HepG2 (cell line): ENCODE measurements around the gene IL1RAPL1. TPM values are rescaled to one million over a fixed set of nuclear protein-coding genes. Genes with fewer than 3 reads are reported as not detected.

Experiments
- ATAC-seq: fragments of 200-7000 bp; cut with Tn5 transposase; 3 replicates; pipeline ENCODE4 v1.9.1; 2020; ENCODE audit warnings: mild to moderate bottlenecking, moderate library complexity
- BruUV-seq: library from RNA; stranded (reverse); fragments of 400-500 nt; replicated peaks from 2 replicates; lab custom pipeline; 2021; lab: Mats Ljungman, UMichigan
- CTCF ChIA-PET: fragments of 300-600 bp; formaldehyde crosslinking; extraction: SDS; loops from one replicate; lab custom pipeline; 2021; ENCODE audit warnings: low total read pairs, inconsistent platforms, low intra/inter-chr PET ratio; lab: Yijun Ruan, JAX
- POLR2A ChIA-PET: fragments of 350-600 bp; sonication (Branson Sonifier 250); formaldehyde crosslinking; loops from one replicate; lab custom pipeline; 2020; ENCODE audit warnings: antibody characterized with exemption, inconsistent platforms; lab: Yijun Ruan, JAX
- DNase-seq: peaks from one replicate; pipeline ENCODE4 v3.0.0-alpha.2; 2015; ENCODE audit warnings: low spot score
- FAIRE-seq: peaks from 3 replicates; lab custom pipeline; 2011; peaks lifted over from hg19 to GRCh38; lab: Jason Lieb, UNC
- H2AFZ ChIP-seq: one replicate; pipeline ENCODE4 v1.6.1; 2011; ENCODE audit warnings: low read length, inconsistent platforms
- H3K27ac ChIP-seq: fragments of 300-600 bp; 3 replicates; pipeline ENCODE4 v1.8.0; 2011; ENCODE audit warnings: mixed run types, mild to moderate bottlenecking, mixed read lengths, low read length, inconsistent platforms; ENCODE audit not compliant: insufficient read depth; ENCODE audit errors: extremely low read length
- H3K27me3 ChIP-seq, 2 experiments: fragments of 200-600 bp in 1 of 2; 2 replicates in 1 of 2; 3 replicates in 1 of 2; pipeline versions ENCODE4 v1.6.0 to v1.8.0; 2011; ENCODE audit warnings: low read length in 2 of 2, mild to moderate bottlenecking in 2 of 2, moderate library complexity in 2 of 2, inconsistent platforms in 1 of 2; ENCODE audit not compliant: insufficient read depth in 2 of 2, control insufficient read depth in 1 of 2
- H3K36me3 ChIP-seq, 2 experiments: fragments of 200-600 bp in 1 of 2; replicated peaks in 1 of 2; 2 replicates in 1 of 2; 3 replicates in 1 of 2; pipeline versions ENCODE4 v1.5.1 to v1.8.0; 2011; ENCODE audit warnings: low read length in 2 of 2, inconsistent platforms in 1 of 2; ENCODE audit not compliant: insufficient read depth in 2 of 2, control insufficient read depth in 1 of 2
- H3K4me1 ChIP-seq: 2 replicates; pipeline ENCODE4 v1.5.1; 2012; ENCODE audit warnings: low read length, inconsistent platforms; ENCODE audit not compliant: insufficient read depth
- H3K4me2 ChIP-seq: 2 replicates; pipeline ENCODE4 v1.6.0; 2011; ENCODE audit warnings: low read depth, low read length, inconsistent platforms
- H3K4me3 ChIP-seq, 3 experiments: fragments of 200-600 bp in 1 of 3; sonication (generic), shearing (Covaris generic) in 1 of 3; replicated peaks in 1 of 3; 2 replicates each; pipeline ENCODE4 v1.5.1; 2011 to 2016; ENCODE audit warnings: low read length in 3 of 3, inconsistent platforms in 2 of 3, low read depth in 2 of 3, mild to moderate bottlenecking in 2 of 3, control low read depth in 1 of 3, mixed read lengths in 1 of 3; ENCODE audit not compliant: insufficient read depth in 1 of 3
- H3K79me2 ChIP-seq: one replicate; pipeline ENCODE4 v1.6.1; 2011; ENCODE audit warnings: low read length, inconsistent platforms; ENCODE audit not compliant: insufficient read depth
- H3K9ac ChIP-seq: 2 replicates; pipeline ENCODE4 v1.6.0; 2011; ENCODE audit warnings: mild to moderate bottlenecking, low read depth, low read length, inconsistent platforms; ENCODE audit not compliant: insufficient read depth
- H3K9me3 ChIP-seq: 2 replicates; pipeline ENCODE4 v1.5.1; 2012; ENCODE audit warnings: mild to moderate bottlenecking, low read length
- H4K20me1 ChIP-seq: 2 replicates; pipeline ENCODE4 v1.6.0; 2011; ENCODE audit warnings: inconsistent platforms, mild to moderate bottlenecking, low read length, moderate library complexity; ENCODE audit not compliant: insufficient read depth
- CCAR2 ChIP-seq: fragments of 200-400 bp; formaldehyde crosslinking; optimal IDR thresholded peaks from 2 replicates; pipeline ENCODE3; 2018; ENCODE audit warnings: low read depth, mild to moderate bottlenecking, low read length, moderate library complexity
- CHD2 ChIP-seq: IDR thresholded peaks from 2 replicates; pipeline ENCODE4 v1.6.1; 2011; ENCODE audit warnings: low read depth, low read length, improper control_type of control experiment
- CREBL2 ChIP-seq: sonication (generic); formaldehyde crosslinking; IDR thresholded peaks from 2 replicates; pipeline ENCODE4 v1.8.1; 2023; ENCODE audit warnings: missing genetic modification reagents, mild to moderate bottlenecking, borderline replicate concordance
- EP300 ChIP-seq, 3 experiments: sonication (generic) in 1 of 3; formaldehyde crosslinking in 1 of 3; IDR thresholded peaks; 2 replicates each; pipeline versions ENCODE4 v1.5.1 to v1.6.1; 2011 to 2020; ENCODE audit warnings: low read depth in 2 of 3, low read length in 2 of 3, borderline replicate concordance in 1 of 3, improper control_type of control experiment in 1 of 3, mild to moderate bottlenecking in 1 of 3, missing genetic modification reagents in 1 of 3, moderate library complexity in 1 of 3
- GLI4 ChIP-seq: sonication (generic); formaldehyde crosslinking; IDR thresholded peaks from 2 replicates; pipeline ENCODE4 v1.5.1; 2020; ENCODE audit warnings: missing genetic modification reagents, mild to moderate bottlenecking, moderate library complexity, borderline replicate concordance
- HOXD1 ChIP-seq: sonication (generic); formaldehyde crosslinking; IDR thresholded peaks from 2 replicates; pipeline ENCODE4 v1.5.0; 2020; ENCODE audit warnings: missing genetic modification reagents
- MAFF ChIP-seq: IDR thresholded peaks from 2 replicates; pipeline ENCODE4 v1.6.1; 2011; ENCODE audit warnings: low read depth, low read length, improper control_type of control experiment
- MAFK ChIP-seq, 2 experiments: IDR thresholded peaks in 1 of 2; conservative IDR thresholded peaks in 1 of 2; 2 replicates each; pipeline ENCODE4 v1.6.1; 2011; ENCODE audit warnings: improper control_type of control experiment in 2 of 2, low read length in 2 of 2
- MYC ChIP-seq: sonication (generic); formaldehyde crosslinking; IDR thresholded peaks from 2 replicates; pipeline ENCODE4 v1.9.0; 2021; ENCODE audit warnings: missing genetic modification reagents, borderline replicate concordance
- NCOR1 ChIP-seq: fragments of 200-600 bp; sonication (generic); IDR thresholded peaks from 2 replicates; pipeline ENCODE4 v1.7.0; 2017; ENCODE audit warnings: antibody characterized with exemption, low read length, borderline replicate concordance
- NFYC ChIP-seq: IDR thresholded peaks from 2 replicates; pipeline ENCODE4 v1.6.1; 2016; ENCODE audit warnings: missing genetic modification reagents, missing compliant biosample characterization
- PRPF4 ChIP-seq: fragments of 200-400 bp; formaldehyde crosslinking; IDR thresholded peaks from 2 replicates; pipeline ENCODE4 v1.6.1; 2016; ENCODE audit warnings: low read length, low read depth; ENCODE audit not compliant: poor library complexity, severe bottlenecking
- ZNF704 ChIP-seq: sonication (generic); formaldehyde crosslinking; IDR thresholded peaks from 2 replicates; pipeline ENCODE4 v1.8.1; 2023; ENCODE audit warnings: mild to moderate bottlenecking, inconsistent platforms, moderate library complexity, missing genetic modification reagents, borderline replicate concordance
- WGBS: methylation state at CpG from one replicate; pipeline ENCODE4 v1.1.6; 2017; ENCODE audit warnings: low lambda C conversion rate; 5-methylcytosine and 5-hydroxymethylcytosine counted together
- in situ Hi-C: cut with HindIII; loops from 2 replicates; pipeline ENCODE4 v1.10.0; 2017; ENCODE audit warnings: low pct_unique_long_range_greater_than_20kb; ENCODE audit not compliant: extremely low pct_ligation_motif_present
- intact Hi-C: fragments of 100-400 bp; cut with micrococcal nuclease; formaldehyde crosslinking; loops from one replicate; pipeline ENCODE4 v1.10.0; 2022; ENCODE audit not compliant: unreplicated experiment
- polyA plus RNA-seq, 8 experiments: library from polyadenylated mRNA; depleted of rRNA in 3 of 8; stranded (reverse) in 7 of 8; unstranded in 1 of 8; fragments of >200 nt; fragmentation: Illumina TruSeq in 4 of 8; extraction: Trizol in 4 of 8; gene quantifications; 2 replicates each; pipeline versions ENCODE4 v1.2.1 to v1.2.3, GENCODE V29; 2011 to 2016; ENCODE audit warnings: low read depth in 4 of 8, missing spikeins in 1 of 8, mixed read lengths in 1 of 8; ENCODE audit not compliant: insufficient read depth in 1 of 8
- total RNA-seq, 5 experiments: library from RNA; depleted of rRNA; stranded (reverse); fragments of >200 nt; fragmentation: Illumina TruSeq; extraction: Trizol; gene quantifications; 2 replicates each; pipeline ENCODE4 v1.2.3, GENCODE V29; 2016; ENCODE audit warnings: low read depth in 1 of 5

The IL1RAPL1 gene
- total and polyA plus RNA-seq, 2 of the 13 experiments (the other 11 are each of a cell fraction or from before 2014, with no cell fraction given): 0.04 TPM; not detected in 1

- in situ Hi-C loops: no loop called here
- TF ChIP-seq MAFF: peak; percentile 76
- TF ChIP-seq CCAR2: no peak
- TF ChIP-seq MAFK (conservative IDR thresholded peaks at IDR 0.05 in 1 of 2, IDR thresholded peaks at IDR 0.05 in 1 of 2; ENCODE audit: low read length in 2 of 2): peak; percentile 35 to 81
- CTCF ChIA-PET: no interaction called here
- Histone ChIP-seq H3K27me3 (no peaks in the 10 kb centered on the region), H3K9ac (no peak overlapping the region), H3K79me2 (no peaks in the 10 kb centered on the region), H2AFZ (no peak overlapping the region), H3K4me1 (no peaks in the 10 kb centered on the region), H3K36me3 (no peaks in the 10 kb centered on the region), H4K20me1 (no peaks in the 10 kb centered on the region), H3K27ac (no peak overlapping the region), H3K4me3 (no peak overlapping the region), H3K9me3 (no peaks in the 10 kb centered on the region), H3K4me2 (no peak overlapping the region)
- ATAC-seq (no peak), DNase-seq (no peak), FAIRE-seq (no peak)
- POLR2A ChIA-PET: no interaction called here
- no TSS peak for BruUV-seq
- intact Hi-C loops: no loop called here
- WGBS: 34% methylated on average over 2 of the region's 2 CpGs
These were observed 550.8 kb downstream of the IL1RAPL1 start for GRCh38 chrX:29138003-29138402.

GRCh38 chrX:29143356-29143755 lies 556.1 kb downstream of the IL1RAPL1 start:
- ATAC-seq: no peak
- Histone ChIP-seq H4K20me1 (no peaks in the 10 kb centered on the region), H3K36me3 (no peaks in the 10 kb centered on the region), H3K4me2 (no peak overlapping the region), H2AFZ (no peak overlapping the region), H3K9ac (no peak overlapping the region), H3K9me3 (no peaks in the 10 kb centered on the region), H3K27me3 (no peaks in the 10 kb centered on the region), H3K4me3 (no peak overlapping the region), H3K27ac (no peak overlapping the region), H3K4me1 (no peaks in the 10 kb centered on the region), H3K79me2 (no peaks in the 10 kb centered on the region)
- ChIA-PET CTCF (no interaction called here), POLR2A (no interaction called here)
- intact Hi-C loops (no loop called here), in situ Hi-C loops (no loop called here)
- no peak for DNase-seq
- TF ChIP-seq ZNF704 (CRISPR knock-in tag) (no peak), PRPF4 (no peak), CREBL2 (CRISPR knock-in tag) (no peak), CHD2 (no peak), NFYC (CRISPR knock-in tag) (no peak), MYC (CRISPR knock-in tag) (no peak), NCOR1 (no peak), HOXD1 (CRISPR knock-in tag) (no peak), GLI4 (CRISPR knock-in tag) (no peak), EP300 (IDR thresholded peaks at IDR 0.05; ENCODE audit: low read depth in 2 of 2, low read length in 2 of 2) (no peak), EP300 (CRISPR knock-in tag; IDR thresholded peaks at IDR 0.05; ENCODE audit: borderline replicate concordance) (no peak)
- FAIRE-seq: no peak
- no TSS peak for BruUV-seq
- WGBS: 21% methylated on average over 5 of the region's 5 CpGs
